ENCODE results near the gene HFM1. TPM values are rescaled to one million over a fixed set of nuclear protein-coding genes. Genes with fewer than 3 reads are reported as not detected.

Gene HFM1
- polyA plus RNA-seq, 4 donors = 0.25 to 0.75 TPM; not detected in 2

- Histone ChIP-seq H3K27ac (ENCODE audit: low read depth in 1 of 3, low read length in 2 of 3) (no peak overlapping the region), H3K27me3 (ENCODE audit: control insufficient read depth in 3 of 3, insufficient read depth in 3 of 3, low read length in 3 of 3) (no peaks in the 10 kb centered on the region), H3K4me1 (ENCODE audit: control insufficient read depth in 3 of 3, insufficient read depth in 2 of 3, low read depth in 1 of 3, low read length in 2 of 3) (no peaks in the 10 kb centered on the region), H3K4me3 (ENCODE audit: low read depth in 1 of 3, low read length in 3 of 3) (no peak overlapping the region), H3K36me3 (ENCODE audit: control insufficient read depth in 3 of 3, insufficient read depth in 2 of 3, low read depth in 1 of 3, low read length in 3 of 3) (no peaks in the 10 kb centered on the region), H3K9me3 (ENCODE audit: control insufficient read depth in 2 of 2, insufficient read depth in 1 of 2, low read depth in 1 of 2, low read length in 1 of 2) (no peaks in the 10 kb centered on the region)
- DNase-seq = no peak
- 79 to 87% (median 85%) methylated on average over 2 of the region's 2 CpGs for WGBS, 3 donors
- no peak for FAIRE-seq
These were observed 143.0 kb downstream of the HFM1 start for GRCh38 chr1:91261655-91262054.

DNA sequence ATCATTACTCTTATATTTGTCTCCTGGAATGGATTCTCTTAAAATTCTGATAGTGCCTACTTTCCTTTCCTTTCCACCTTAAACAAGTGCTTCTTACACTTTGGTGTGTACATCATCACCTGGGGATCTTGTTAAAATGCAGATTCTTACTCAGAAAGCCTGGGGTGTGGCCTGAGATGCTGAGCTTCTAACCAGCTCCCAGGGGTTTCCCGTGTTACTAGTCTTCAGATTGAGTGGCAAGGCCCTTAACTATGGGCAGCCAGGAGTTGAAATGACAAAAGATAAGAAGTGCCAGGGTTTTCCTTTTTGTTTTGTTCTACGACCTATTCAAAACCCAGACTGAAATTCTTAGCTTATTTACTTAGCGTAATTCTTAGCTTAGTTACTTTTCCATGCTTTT, 159.2 kb downstream of the HFM1 start:
- FAIRE-seq (no peak), DNase-seq (no peak)
- H3K36me3 ChIP-seq (ENCODE audit: control insufficient read depth in 3 of 3, insufficient read depth in 2 of 3, low read depth in 1 of 3, low read length in 3 of 3) = no peaks in the 10 kb centered on the region
- H3K9me3 ChIP-seq (ENCODE audit: control insufficient read depth in 2 of 2, insufficient read depth in 1 of 2, low read depth in 1 of 2, low read length in 1 of 2) = no peaks in the 10 kb centered on the region
- no peaks in the 10 kb centered on the region for H3K4me1 ChIP-seq (ENCODE audit: control insufficient read depth in 3 of 3, insufficient read depth in 2 of 3, low read depth in 1 of 3, low read length in 2 of 3)
- no peak overlapping the region for H3K27ac ChIP-seq (ENCODE audit: low read depth in 1 of 3, low read length in 2 of 3)
- H3K4me3 ChIP-seq (ENCODE audit: low read depth in 1 of 3, low read length in 3 of 3) = no peak overlapping the region
- 39 to 51% (median 43%) methylated on average over 3 of the region's 3 CpGs for WGBS, 3 donors
- H3K27me3 ChIP-seq (ENCODE audit: control insufficient read depth in 3 of 3, insufficient read depth in 3 of 3, low read length in 3 of 3) = no peaks in the 10 kb centered on the region

GRCh38 chr1:91244737-91245136, 159.9 kb downstream of the HFM1 start:
- no peaks in the 10 kb centered on the region for H3K9me3 ChIP-seq (ENCODE audit: control insufficient read depth in 2 of 2, insufficient read depth in 1 of 2, low read depth in 1 of 2, low read length in 1 of 2)
- WGBS, 3 donors = 57 to 70% (median 63%) methylated on average over 2 of the region's 2 CpGs
- H3K4me1 ChIP-seq (ENCODE audit: control insufficient read depth in 3 of 3, insufficient read depth in 2 of 3, low read depth in 1 of 3, low read length in 2 of 3) = no peaks in the 10 kb centered on the region
- H3K27ac ChIP-seq (ENCODE audit: low read depth in 1 of 3, low read length in 2 of 3) = no peak overlapping the region
- FAIRE-seq = no peak
- no peaks in the 10 kb centered on the region for H3K27me3 ChIP-seq (ENCODE audit: control insufficient read depth in 3 of 3, insufficient read depth in 3 of 3, low read length in 3 of 3)
- DNase-seq = no peak
- H3K36me3 ChIP-seq (ENCODE audit: control insufficient read depth in 3 of 3, insufficient read depth in 2 of 3, low read depth in 1 of 3, low read length in 3 of 3) = no peaks in the 10 kb centered on the region
- H3K4me3 ChIP-seq (ENCODE audit: low read depth in 1 of 3, low read length in 3 of 3) = no peak overlapping the region

DNA sequence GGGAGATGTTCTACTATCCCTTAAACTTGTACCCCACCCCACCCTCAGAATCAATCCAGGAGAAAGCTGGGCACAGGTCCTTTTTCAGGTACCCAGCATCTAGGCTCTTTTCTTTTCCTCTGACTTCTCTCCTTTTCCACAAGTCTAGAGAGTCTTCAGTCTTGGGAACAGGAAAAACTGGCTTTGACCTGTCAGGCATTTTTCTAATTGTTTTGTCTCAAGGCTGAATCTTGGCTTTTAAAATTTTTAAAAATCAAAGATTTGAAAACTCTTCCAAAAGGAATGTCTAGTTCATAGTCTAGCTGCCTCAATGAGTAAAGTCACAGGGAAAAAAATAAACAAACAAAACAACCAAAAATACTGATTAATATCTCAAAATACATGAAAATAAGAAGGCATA, 161.5 kb downstream of the HFM1 start:
- Histone ChIP-seq H3K36me3 (ENCODE audit: control insufficient read depth in 3 of 3, insufficient read depth in 2 of 3, low read depth in 1 of 3, low read length in 3 of 3) (no peaks in the 10 kb centered on the region), H3K4me1 (ENCODE audit: control insufficient read depth in 3 of 3, insufficient read depth in 2 of 3, low read depth in 1 of 3, low read length in 2 of 3) (no peaks in the 10 kb centered on the region), H3K4me3 (ENCODE audit: low read depth in 1 of 3, low read length in 3 of 3) (no peak overlapping the region), H3K27ac (ENCODE audit: low read depth in 1 of 3, low read length in 2 of 3) (no peak overlapping the region), H3K27me3 (ENCODE audit: control insufficient read depth in 3 of 3, insufficient read depth in 3 of 3, low read length in 3 of 3) (no peaks in the 10 kb centered on the region), H3K9me3 (ENCODE audit: control insufficient read depth in 2 of 2, insufficient read depth in 1 of 2, low read depth in 1 of 2, low read length in 1 of 2) (no peaks in the 10 kb centered on the region)
- FAIRE-seq (no peak), DNase-seq (no peak)

GRCh38 chr1:91234181-91234580, 170.5 kb downstream of the HFM1 start:
- no peaks in the 10 kb centered on the region for H3K9me3 ChIP-seq (ENCODE audit: control insufficient read depth in 2 of 2, insufficient read depth in 1 of 2, low read depth in 1 of 2, low read length in 1 of 2)

GRCh38 chr1:91226741-91227140, 177.9 kb downstream of the HFM1 start:
- no peaks in the 10 kb centered on the region for H3K4me1 ChIP-seq (ENCODE audit: control insufficient read depth in 3 of 3, insufficient read depth in 2 of 3, low read depth in 1 of 3, low read length in 2 of 3)
- no peak overlapping the region for H3K4me3 ChIP-seq (ENCODE audit: low read depth in 1 of 3, low read length in 3 of 3)
- peaks cover 0 to 2% (median 0%) of the 10 kb centered on the region in 3 donors for H3K27me3 ChIP-seq (ENCODE audit: control insufficient read depth in 3 of 3, insufficient read depth in 3 of 3, low read length in 3 of 3)
- H3K27ac ChIP-seq (ENCODE audit: low read depth in 1 of 3, low read length in 2 of 3) = no peak overlapping the region
- FAIRE-seq = no peak
- H3K9me3 ChIP-seq (ENCODE audit: control insufficient read depth in 2 of 2, insufficient read depth in 1 of 2, low read depth in 1 of 2, low read length in 1 of 2) = no peaks in the 10 kb centered on the region
- no peak for DNase-seq
- no peaks in the 10 kb centered on the region for H3K36me3 ChIP-seq (ENCODE audit: control insufficient read depth in 3 of 3, insufficient read depth in 2 of 3, low read depth in 1 of 3, low read length in 3 of 3)
- 81 to 93% (median 83%) methylated on average over 7 of the region's 7 CpGs for WGBS, 3 donors

More at GRCh38 chr1:91234181-91234580, 170.5 kb downstream of the HFM1 start:
- Histone ChIP-seq H3K4me3 (ENCODE audit: low read depth in 1 of 3, low read length in 3 of 3) (no peak overlapping the region), H3K4me1 (ENCODE audit: control insufficient read depth in 3 of 3, insufficient read depth in 2 of 3, low read depth in 1 of 3, low read length in 2 of 3) (no peaks in the 10 kb centered on the region), H3K36me3 (ENCODE audit: control insufficient read depth in 3 of 3, insufficient read depth in 2 of 3, low read depth in 1 of 3, low read length in 3 of 3) (no peaks in the 10 kb centered on the region), H3K27ac (ENCODE audit: low read depth in 1 of 3, low read length in 2 of 3) (no peak overlapping the region), H3K27me3 (ENCODE audit: control insufficient read depth in 3 of 3, insufficient read depth in 3 of 3, low read length in 3 of 3) (peaks cover 0 to 2% (median 0%) of the 10 kb centered on the region in 3 donors)
- WGBS, 3 donors = 38 to 63% (median 49%) methylated on average over 1 of the region's 1 CpG
- DNase-seq (no peak), FAIRE-seq (no peak)

- no peak overlapping the region for H3K27ac ChIP-seq (ENCODE audit: low read depth in 1 of 3, low read length in 2 of 3)
- WGBS, 3 donors = 75 to 86% (median 84%) methylated on average over 4 of the region's 4 CpGs
- FAIRE-seq = no peak
These were observed 179.8 kb downstream of the HFM1 start for GRCh38 chr1:91224878-91225277.

DNA sequence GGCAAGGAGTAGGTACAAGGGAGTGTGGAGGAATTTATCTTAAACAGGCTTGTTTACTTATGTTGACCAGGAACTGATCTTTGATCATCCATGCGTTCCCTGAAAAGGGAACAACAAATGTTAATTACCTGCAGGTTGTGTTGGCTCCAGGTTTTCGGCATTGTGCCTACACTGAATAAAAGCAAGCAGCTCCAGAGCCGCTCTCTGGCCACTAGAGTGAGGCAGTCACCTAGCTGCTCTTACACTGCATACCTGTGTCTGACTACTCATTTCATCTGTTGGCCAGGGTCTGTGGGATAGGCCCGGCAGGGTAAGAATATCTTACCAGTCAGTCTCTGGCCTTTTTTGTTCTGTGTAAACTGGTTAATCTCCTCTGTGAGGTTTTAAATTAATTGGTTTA, 183.6 kb downstream of the HFM1 start:
- H3K4me1 ChIP-seq (ENCODE audit: control insufficient read depth in 3 of 3, insufficient read depth in 2 of 3, low read depth in 1 of 3, low read length in 2 of 3) = no peaks in the 10 kb centered on the region
- FAIRE-seq = no peak
- H3K4me3 ChIP-seq (ENCODE audit: low read depth in 1 of 3, low read length in 3 of 3) = no peak overlapping the region
- H3K27ac ChIP-seq (ENCODE audit: low read depth in 1 of 3, low read length in 2 of 3) = no peak overlapping the region
- H3K27me3 ChIP-seq (ENCODE audit: control insufficient read depth in 3 of 3, insufficient read depth in 3 of 3, low read length in 3 of 3) = no peaks in the 10 kb centered on the region
- 79 to 93% (median 81%) methylated on average over 4 of the region's 4 CpGs for WGBS, 3 donors
- H3K36me3 ChIP-seq (ENCODE audit: control insufficient read depth in 3 of 3, insufficient read depth in 2 of 3, low read depth in 1 of 3, low read length in 3 of 3) = no peaks in the 10 kb centered on the region
- H3K9me3 ChIP-seq (ENCODE audit: control insufficient read depth in 2 of 2, insufficient read depth in 1 of 2, low read depth in 1 of 2, low read length in 1 of 2) = peaks cover 0 to 8% of the 10 kb centered on the region in 2 donors
- DNase-seq = no peak

More at GRCh38 chr1:91224878-91225277, 179.8 kb downstream of the HFM1 start:
- H3K4me3 ChIP-seq (ENCODE audit: low read depth in 1 of 3, low read length in 3 of 3) = no peak overlapping the region
- no peaks in the 10 kb centered on the region for H3K4me1 ChIP-seq (ENCODE audit: control insufficient read depth in 3 of 3, insufficient read depth in 2 of 3, low read depth in 1 of 3, low read length in 2 of 3)
- no peaks in the 10 kb centered on the region for H3K36me3 ChIP-seq (ENCODE audit: control insufficient read depth in 3 of 3, insufficient read depth in 2 of 3, low read depth in 1 of 3, low read length in 3 of 3)
- peaks cover 0 to 8% of the 10 kb centered on the region in 2 donors for H3K9me3 ChIP-seq (ENCODE audit: control insufficient read depth in 2 of 2, insufficient read depth in 1 of 2, low read depth in 1 of 2, low read length in 1 of 2)
- no peaks in the 10 kb centered on the region for H3K27me3 ChIP-seq (ENCODE audit: control insufficient read depth in 3 of 3, insufficient read depth in 3 of 3, low read length in 3 of 3)
- DNase-seq = no peak

DNA sequence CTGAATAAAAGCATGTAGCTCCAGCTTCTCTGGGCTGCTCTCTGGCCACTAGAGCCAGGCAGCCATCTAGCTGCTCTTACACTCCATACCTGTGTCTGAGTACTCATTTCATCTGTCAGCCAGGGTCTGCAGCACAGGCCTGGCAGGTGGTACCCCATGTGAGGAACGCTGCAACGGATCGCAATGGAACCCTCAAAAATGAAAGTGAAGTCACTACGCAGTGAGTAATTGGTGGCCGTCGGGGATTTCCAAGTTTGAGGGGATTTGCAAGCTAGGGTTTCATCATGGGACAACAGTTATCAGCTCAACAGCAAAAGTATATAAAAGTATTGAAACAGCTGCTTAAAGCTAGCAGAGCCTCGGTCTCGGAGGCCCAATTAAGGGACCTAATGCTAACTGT, 186.7 kb downstream of the HFM1 start:
- FAIRE-seq (no peak), DNase-seq (no peak)
- WGBS, 3 donors = 81 to 91% (median 88%) methylated on average over 8 of the region's 8 CpGs
- H3K4me3 ChIP-seq (ENCODE audit: low read depth in 1 of 3, low read length in 3 of 3) = no peak overlapping the region
- H3K27me3 ChIP-seq (ENCODE audit: control insufficient read depth in 3 of 3, insufficient read depth in 3 of 3, low read length in 3 of 3) = no peaks in the 10 kb centered on the region
- no peak overlapping the region for H3K27ac ChIP-seq (ENCODE audit: low read depth in 1 of 3, low read length in 2 of 3)
- peaks cover 0 to 8% of the 10 kb centered on the region in 2 donors for H3K9me3 ChIP-seq (ENCODE audit: control insufficient read depth in 2 of 2, insufficient read depth in 1 of 2, low read depth in 1 of 2, low read length in 1 of 2)
- H3K4me1 ChIP-seq (ENCODE audit: control insufficient read depth in 3 of 3, insufficient read depth in 2 of 3, low read depth in 1 of 3, low read length in 2 of 3) = no peaks in the 10 kb centered on the region
- H3K36me3 ChIP-seq (ENCODE audit: control insufficient read depth in 3 of 3, insufficient read depth in 2 of 3, low read depth in 1 of 3, low read length in 3 of 3) = no peaks in the 10 kb centered on the region
